Neural cell (in vitro differentiated cells): ENCODE results near the gene CYB561D1. TPM values are rescaled to one million over a fixed set of nuclear protein-coding genes. Genes with fewer than 3 reads are reported as not detected.

Experiments used
- H2AFZ ChIP-seq: fragments of 200-600, 300-800 bp; sonication (generic), shearing (Covaris generic); 2 replicates; pipeline ENCODE4 v1.6.0; 2014; ENCODE audit warnings: low read depth, mild to moderate bottlenecking, antibody characterized with exemption, low read length, moderate library complexity
- H3F3A ChIP-seq: fragments of 200-600 bp; shearing (Covaris generic); 2 replicates; pipeline ENCODE4 v1.6.1; 2016; ENCODE audit warnings: mild to moderate bottlenecking, moderate library complexity, mixed read lengths, antibody characterized with exemption, low read length; ENCODE audit not compliant: insufficient read depth, poor library complexity, severe bottlenecking
- H3K27ac ChIP-seq: fragments of 200-600, 300-800 bp; sonication (generic), shearing (Covaris generic); 2 replicates; pipeline ENCODE4 v1.5.1; 2014; ENCODE audit warnings: mild to moderate bottlenecking, low read length, moderate library complexity
- H3K27me3 ChIP-seq: fragments of 300-800, 200-600 bp; sonication (generic), shearing (Covaris generic); 2 replicates; pipeline ENCODE4 v1.6.0; 2014; ENCODE audit warnings: mild to moderate bottlenecking, low read depth, low read length, moderate library complexity; ENCODE audit not compliant: insufficient read depth
- H3K36me3 ChIP-seq: fragments of 300-800, 200-600 bp; sonication (generic), shearing (Covaris generic); 2 replicates; pipeline ENCODE4 v1.5.1; 2014; ENCODE audit warnings: mild to moderate bottlenecking, antibody characterized with exemption, low read length, moderate library complexity; ENCODE audit not compliant: insufficient read depth
- H3K4me2 ChIP-seq: fragments of 300-800, 200-600 bp; sonication (generic), shearing (Covaris generic); 2 replicates; pipeline ENCODE4 v1.6.0; 2014; ENCODE audit warnings: mild to moderate bottlenecking, low read length
- H3K4me3 ChIP-seq: fragments of 300-800, 200-600 bp; sonication (generic), shearing (Covaris generic); 2 replicates; pipeline ENCODE4 v1.5.1; 2014; ENCODE audit warnings: mild to moderate bottlenecking, low read length, moderate library complexity
- H3K79me2 ChIP-seq: fragments of 200-600 bp; shearing (Covaris generic); replicated peaks from 2 replicates; pipeline ENCODE4 v1.6.0; 2014; ENCODE audit warnings: mild to moderate bottlenecking, low read length, moderate library complexity; ENCODE audit not compliant: insufficient read depth
- H3K9ac ChIP-seq: fragments of 300-800, 200-600 bp; sonication (generic), shearing (Covaris generic); 2 replicates; pipeline ENCODE4 v1.6.1; 2016; ENCODE audit warnings: mild to moderate bottlenecking, low read length, mixed read lengths
- H3K9me2 ChIP-seq: fragments of 200-600 bp; shearing (Covaris generic); 2 replicates; pipeline ENCODE4 v1.6.1; 2016; ENCODE audit warnings: mild to moderate bottlenecking, low read length, mixed read lengths; ENCODE audit not compliant: insufficient read depth
- H3K9me3 ChIP-seq: fragments of 200-600, 300-800 bp; sonication (generic), shearing (Covaris generic); 2 replicates; pipeline ENCODE4 v1.6.1; 2016; ENCODE audit warnings: mild to moderate bottlenecking, mixed run types, low read length, moderate library complexity, mixed read lengths
- H4K20me1 ChIP-seq: fragments of 200-600 bp; shearing (Covaris generic); 2 replicates; pipeline ENCODE4 v1.6.1; 2016; ENCODE audit warnings: mild to moderate bottlenecking, mixed run types; ENCODE audit not compliant: insufficient read depth
- EP300 ChIP-seq: fragments of 450-650 bp; conservative IDR thresholded peaks from 2 replicates; pipeline ENCODE4 v1.6.1; 2014; ENCODE audit warnings: antibody characterized with exemption, mild to moderate bottlenecking, moderate library complexity; ENCODE audit not compliant: poor library complexity, severe bottlenecking
- EZH2 ChIP-seq: fragments of 200-600, 300-800 bp; shearing (Covaris generic), sonication (generic); IDR thresholded peaks from 2 replicates; pipeline ENCODE4 v1.6.1; 2014; ENCODE audit warnings: antibody characterized with exemption, low read length, borderline replicate concordance, mild to moderate bottlenecking; ENCODE audit not compliant: insufficient read depth, poor library complexity, severe bottlenecking
- MXI1 ChIP-seq: fragments of 450-650 bp; conservative IDR thresholded peaks from 2 replicates; pipeline ENCODE4 v1.6.1; 2014; ENCODE audit warnings: antibody characterized with exemption, mild to moderate bottlenecking; ENCODE audit not compliant: poor library complexity, severe bottlenecking
- POLR2AphosphoS5 ChIP-seq: IDR thresholded peaks from 2 replicates; pipeline ENCODE4 v1.6.1; 2012
- RAD21 ChIP-seq: fragments of 450-650 bp; conservative IDR thresholded peaks from 2 replicates; pipeline ENCODE4 v1.6.1; 2014; ENCODE audit warnings: antibody characterized with exemption, mild to moderate bottlenecking, moderate library complexity
- REST ChIP-seq: IDR thresholded peaks from 2 replicates; pipeline ENCODE4 v1.6.1; 2012; ENCODE audit warnings: borderline replicate concordance
- SMC3 ChIP-seq: fragments of 450-650 bp; conservative IDR thresholded peaks from 2 replicates; pipeline ENCODE4 v1.6.1; 2014; ENCODE audit warnings: antibody characterized with exemption, mild to moderate bottlenecking, moderate library complexity; ENCODE audit not compliant: poor library complexity
- TAF1 ChIP-seq: IDR thresholded peaks from 2 replicates; pipeline ENCODE4 v1.6.1; 2012; ENCODE audit warnings: low read depth
- polyA plus RNA-seq: library from polyadenylated mRNA; depleted of rRNA; stranded (reverse); fragments of >200 nt; gene quantifications from 2 replicates; pipeline ENCODE4 v1.2.3, GENCODE V29; 2014

Gene CYB561D1
- polyA plus RNA-seq, 1 donor from 2014 or later = 7.2 TPM

GRCh38 chr1:109516872-109517271 is 23.0 kb downstream of the CYB561D1 start:
- H3K9me2 ChIP-seq = no peaks in the 10 kb centered on the region
- H3K36me3 ChIP-seq = no peaks in the 10 kb centered on the region
- H4K20me1 ChIP-seq = no peaks in the 10 kb centered on the region
- no peaks in the 10 kb centered on the region for H3K9me3 ChIP-seq
- H3K4me3 ChIP-seq = no peak overlapping the region
- H2AFZ ChIP-seq = no peak overlapping the region
- H3K79me2 ChIP-seq = no peaks in the 10 kb centered on the region
- no peaks in the 10 kb centered on the region for H3F3A ChIP-seq
- TF ChIP-seq EZH2 (no peak), POLR2AphosphoS5 (no peak), MXI1 (no peak), EP300 (no peak), TAF1 (no peak), RAD21 (no peak), REST (no peak)
- H3K27ac ChIP-seq = no peak overlapping the region
- no peak overlapping the region for H3K4me2 ChIP-seq
- H3K27me3 ChIP-seq = no peaks in the 10 kb centered on the region
- no peak overlapping the region for H3K9ac ChIP-seq

GRCh38 chr1:109517337-109517736 is 23.4 kb downstream of the CYB561D1 start:
- no peak for TF ChIP-seq EZH2
- no peak for TF ChIP-seq TAF1
- TF ChIP-seq SMC3 = no peak
- no peak for TF ChIP-seq MXI1
- TF ChIP-seq REST = no peak
- TF ChIP-seq POLR2AphosphoS5 = no peak
- H3K79me2 ChIP-seq = no peaks in the 10 kb centered on the region
- no peak overlapping the region for H3K4me2 ChIP-seq
- no peak overlapping the region for H2AFZ ChIP-seq
- H3F3A ChIP-seq = no peaks in the 10 kb centered on the region
- no peak overlapping the region for H3K27ac ChIP-seq
- no peaks in the 10 kb centered on the region for H3K36me3 ChIP-seq
- no peaks in the 10 kb centered on the region for H3K9me3 ChIP-seq
- no peaks in the 10 kb centered on the region for H3K9me2 ChIP-seq
- H4K20me1 ChIP-seq = no peaks in the 10 kb centered on the region
- H3K27me3 ChIP-seq = no peaks in the 10 kb centered on the region
- no peak overlapping the region for H3K4me3 ChIP-seq
- H3K9ac ChIP-seq = no peak overlapping the region
